Activated T-helper 1 cell treated with Interleukin-2 at 50 U/mL for 16 hours (primary cell): Measurements from ENCODE around the gene RABGGTA.

Experiments used
- DNase-seq: peaks from one replicate; pipeline ENCODE4 v3.0.0-alpha.2; 2020; ENCODE audit warnings: low read depth

Gene RABGGTA

GRCh38 chr14:24271134-24271833 is at the start of gene RABGGTA:
Gene RABGGTA, minus strand, starts transcription at chr14:24271597. Its CDS starts 482 bp downstream, at chr14:24271115.
- DNase-seq, result peak; percentile 91

- no peak for DNase-seq
Observed at GRCh38 chr14:24317141-24317928, 45.9 kb upstream of the RABGGTA start.

- no peak for DNase-seq
Observed at GRCh38 chr14:24316597-24316950, 45.2 kb upstream of the RABGGTA start.

GRCh38 chr14:24315807-24316596 is 44.6 kb upstream of the RABGGTA start:
- no peak for DNase-seq

GRCh38 chr14:24315243-24315806 is 43.9 kb upstream of the RABGGTA start:
- DNase-seq, result no peak

- no peak for DNase-seq
Observed at GRCh38 chr14:24314377-24315193, 43.2 kb upstream of the RABGGTA start.

- no peak for DNase-seq
Observed at GRCh38 chr14:24313913-24314312, 42.5 kb upstream of the RABGGTA start.

GRCh38 chr14:24312736-24313507 is 41.5 kb upstream of the RABGGTA start:
- DNase-seq, result no peak

- no peak for DNase-seq
Observed at GRCh38 chr14:24311837-24312615, 40.6 kb upstream of the RABGGTA start.

GRCh38 chr14:24310646-24311604 is 39.5 kb upstream of the RABGGTA start, which contains the start of gene LTB4R:
Gene LTB4R, plus strand, starts transcription at chr14:24311502. Its CDS starts 4,150 bp downstream, at chr14:24315652.
- peak; percentile 62 for DNase-seq

GRCh38 chr14:24310265-24310645 is 38.9 kb upstream of the RABGGTA start:
- no peak for DNase-seq

GRCh38 chr14:24309538-24310264 is 38.3 kb upstream of the RABGGTA start, which contains the start of gene LTB4R2:
Gene LTB4R2, plus strand, starts transcription at chr14:24310140. Its CDS starts 525 bp downstream, at chr14:24310665.
- DNase-seq, result no peak

GRCh38 chr14:24308342-24309124 is 37.1 kb upstream of the RABGGTA start:
- DNase-seq, result no peak

- DNase-seq, result peak; percentile 26
Observed at GRCh38 chr14:24307575-24308341, 36.4 kb upstream of the RABGGTA start, which contains the start of gene CIDEB. Gene CIDEB, minus strand, starts transcription at chr14:24307977. Its CDS starts 119 bp downstream, at chr14:24307858.

- DNase-seq, result no peak
Observed at GRCh38 chr14:24307156-24307574, 35.8 kb upstream of the RABGGTA start.

- no peak for DNase-seq
Observed at GRCh38 chr14:24304019-24304387, 32.6 kb upstream of the RABGGTA start.
